ENCODE data around the gene TP63. TPM values are rescaled to one million over a fixed set of nuclear protein-coding genes. Genes with fewer than 3 reads are reported as not detected.

TP63 gene
- polyA plus RNA-seq, 1 donor from 2014 or later = 0.12 TPM

GRCh38 chr3:189851682-189852081, 220.5 kb downstream of the TP63 start:
- no peaks in the 10 kb centered on the region for H3F3A ChIP-seq (ENCODE audit: insufficient read depth, low read length, poor library complexity, severe bottlenecking)
- no peak overlapping the region for H3K4me3 ChIP-seq (ENCODE audit: low read length)
- no peaks in the 10 kb centered on the region for H3K36me3 ChIP-seq (ENCODE audit: insufficient read depth, low read length)
- H3K9me3 ChIP-seq (ENCODE audit: low read length) = no peaks in the 10 kb centered on the region
- no peak overlapping the region for H3K27ac ChIP-seq (ENCODE audit: low read length)
- H3K4me2 ChIP-seq (ENCODE audit: low read length) = no peak overlapping the region
- H2AFZ ChIP-seq (ENCODE audit: low read depth, low read length) = no peak overlapping the region
- H3K27me3 ChIP-seq (ENCODE audit: insufficient read depth, low read depth, low read length) = no peaks in the 10 kb centered on the region
- no peaks in the 10 kb centered on the region for H4K20me1 ChIP-seq (ENCODE audit: insufficient read depth)
- TF ChIP-seq REST (IDR thresholded peaks at IDR 0.05; ENCODE audit: borderline replicate concordance) (no peak), EP300 (conservative IDR thresholded peaks at IDR 0.05; ENCODE audit: poor library complexity, severe bottlenecking) (no peak), POLR2AphosphoS5 (IDR thresholded peaks at IDR 0.05) (no peak), TAF1 (IDR thresholded peaks at IDR 0.05; ENCODE audit: low read depth) (no peak), SMC3 (conservative IDR thresholded peaks at IDR 0.05; ENCODE audit: poor library complexity) (no peak), RAD21 (conservative IDR thresholded peaks at IDR 0.05) (no peak), EZH2 (IDR thresholded peaks at IDR 0.05; ENCODE audit: borderline replicate concordance, insufficient read depth, low read length, poor library complexity, severe bottlenecking) (no peak), MXI1 (conservative IDR thresholded peaks at IDR 0.05; ENCODE audit: poor library complexity, severe bottlenecking) (no peak)
- TF ChIP-seq, protein P1, sequence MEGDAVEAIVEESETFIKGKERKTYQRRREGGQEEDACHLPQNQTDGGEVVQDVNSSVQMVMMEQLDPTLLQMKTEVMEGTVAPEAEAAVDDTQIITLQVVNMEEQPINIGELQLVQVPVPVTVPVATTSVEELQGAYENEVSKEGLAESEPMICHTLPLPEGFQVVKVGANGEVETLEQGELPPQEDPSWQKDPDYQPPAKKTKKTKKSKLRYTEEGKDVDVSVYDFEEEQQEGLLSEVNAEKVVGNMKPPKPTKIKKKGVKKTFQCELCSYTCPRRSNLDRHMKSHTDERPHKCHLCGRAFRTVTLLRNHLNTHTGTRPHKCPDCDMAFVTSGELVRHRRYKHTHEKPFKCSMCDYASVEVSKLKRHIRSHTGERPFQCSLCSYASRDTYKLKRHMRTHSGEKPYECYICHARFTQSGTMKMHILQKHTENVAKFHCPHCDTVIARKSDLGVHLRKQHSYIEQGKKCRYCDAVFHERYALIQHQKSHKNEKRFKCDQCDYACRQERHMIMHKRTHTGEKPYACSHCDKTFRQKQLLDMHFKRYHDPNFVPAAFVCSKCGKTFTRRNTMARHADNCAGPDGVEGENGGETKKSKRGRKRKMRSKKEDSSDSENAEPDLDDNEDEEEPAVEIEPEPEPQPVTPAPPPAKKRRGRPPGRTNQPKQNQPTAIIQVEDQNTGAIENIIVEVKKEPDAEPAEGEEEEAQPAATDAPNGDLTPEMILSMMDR (IDR thresholded peaks at IDR 0.05; ENCODE audit: poor library complexity, severe bottlenecking) = no peak
- no peaks in the 10 kb centered on the region for H3K9me2 ChIP-seq (ENCODE audit: insufficient read depth, low read length)
- H3K79me2 ChIP-seq (replicated peaks; ENCODE audit: insufficient read depth, low read length) = no peaks in the 10 kb centered on the region
- H3K9ac ChIP-seq (ENCODE audit: low read length) = no peak overlapping the region

DNA sequence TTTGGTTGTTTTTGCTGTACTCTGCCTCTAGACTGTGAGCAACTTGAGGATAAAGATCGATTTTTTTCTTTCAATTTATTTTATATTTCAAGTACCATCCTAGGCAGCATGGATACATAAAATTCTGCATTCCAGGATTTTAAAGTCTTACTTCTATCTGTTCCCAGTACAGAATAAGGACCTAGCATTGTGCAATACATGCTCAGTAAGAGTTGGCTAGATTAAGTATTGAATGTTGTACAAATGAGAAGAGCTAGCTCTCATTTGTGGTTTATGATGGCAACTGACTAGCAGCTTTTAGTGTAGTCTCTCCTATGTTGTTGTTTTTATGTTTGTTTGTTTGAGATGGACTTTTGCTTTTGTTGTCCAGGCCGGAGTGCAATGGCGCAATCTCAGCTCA, 222.7 kb downstream of the TP63 start:
- Histone ChIP-seq H4K20me1 (ENCODE audit: insufficient read depth) (no peaks in the 10 kb centered on the region), H3K27ac (ENCODE audit: low read length) (no peak overlapping the region), H2AFZ (ENCODE audit: low read depth, low read length) (no peak overlapping the region), H3K36me3 (ENCODE audit: insufficient read depth, low read length) (no peaks in the 10 kb centered on the region), H3K79me2 (replicated peaks; ENCODE audit: insufficient read depth, low read length) (no peaks in the 10 kb centered on the region), H3K4me3 (ENCODE audit: low read length) (no peak overlapping the region), H3F3A (ENCODE audit: insufficient read depth, low read length, poor library complexity, severe bottlenecking) (no peaks in the 10 kb centered on the region), H3K9me3 (ENCODE audit: low read length) (no peaks in the 10 kb centered on the region), H3K9me2 (ENCODE audit: insufficient read depth, low read length) (no peaks in the 10 kb centered on the region), H3K4me2 (ENCODE audit: low read length) (no peak overlapping the region), H3K9ac (ENCODE audit: low read length) (no peak overlapping the region), H3K27me3 (ENCODE audit: insufficient read depth, low read depth, low read length) (no peaks in the 10 kb centered on the region)
- TF ChIP-seq, protein P1 (IDR thresholded peaks at IDR 0.05; ENCODE audit: poor library complexity, severe bottlenecking) = no peak
- TF ChIP-seq REST (IDR thresholded peaks at IDR 0.05; ENCODE audit: borderline replicate concordance) (no peak), SMC3 (conservative IDR thresholded peaks at IDR 0.05; ENCODE audit: poor library complexity) (no peak), RAD21 (conservative IDR thresholded peaks at IDR 0.05) (no peak), MXI1 (conservative IDR thresholded peaks at IDR 0.05; ENCODE audit: poor library complexity, severe bottlenecking) (no peak), EP300 (conservative IDR thresholded peaks at IDR 0.05; ENCODE audit: poor library complexity, severe bottlenecking) (no peak), EZH2 (IDR thresholded peaks at IDR 0.05; ENCODE audit: borderline replicate concordance, insufficient read depth, low read length, poor library complexity, severe bottlenecking) (no peak), TAF1 (IDR thresholded peaks at IDR 0.05; ENCODE audit: low read depth) (no peak), POLR2AphosphoS5 (IDR thresholded peaks at IDR 0.05) (no peak)
